Measurements from ENCODE around the gene CCDC106. TPM values are rescaled to one million over a fixed set of nuclear protein-coding genes. Genes with fewer than 3 reads are reported as not detected.

CCDC106 gene
- 10 to 100 TPM; 16.6 to 22.9 (median 20.2) TPM for total RNA-seq
- 10 to 100 TPM in 2 of 3 donors, 1 to 10 TPM in 1; 5.5 to 10.8 (median 10.0) TPM for polyA plus RNA-seq

- Histone ChIP-seq H3K9me3 (no peaks in the 10 kb centered on the region), H3K27me3 (no peaks in the 10 kb centered on the region), H3K4me3 (peak within 1 kb of the TSS; percentile 86 to 98 (median 90)), H3K4me1 (peaks cover 0 to 57% (median 49%) of the 10 kb centered on the region in 4 donors), H3K36me3 (peaks cover 0 to 25% (median 6%) of the 10 kb centered on the region in 4 donors), H3K27ac (peak within 1 kb of the TSS; percentile 89 to 94 (median 92))
- TF ChIP-seq POLR2A (IDR thresholded peaks at IDR 0.05) (no peak), POLR2AphosphoS5 (IDR thresholded peaks at IDR 0.05) (peak in 3 of 4 donors; percentile 14 to 65 (median 54))
- intact Hi-C loops (cut with DNase I) = no loop called here
- peak; percentile 88 for DNase-seq
- 1 to 2% methylated on average over 87 of the region's 87 CpGs for WGBS, 2 donors
These were observed at the start of gene CCDC106 for GRCh38 chr19:55647732-55648584. TSS of gene CCDC106 (plus strand) at chr19:55648212. CDS start at chr19:55649047, 835 bp downstream.

- TF ChIP-seq POLR2AphosphoS5 (IDR thresholded peaks at IDR 0.05) (peak in 1 of 4 donors; percentile 3), CTCF (IDR thresholded peaks at IDR 0.05) (no peak), POLR2A (IDR thresholded peaks at IDR 0.05) (no peak)
- peak; percentile 98 for DNase-seq
- 7% methylated on average over 26 of the region's 26 CpGs for WGBS, 2 donors
- Histone ChIP-seq H3K4me1 (peaks cover 0 to 14% (median 10%) of the 10 kb centered on the region in 4 donors), H3K36me3 (peaks cover 0 to 29% (median 4%) of the 10 kb centered on the region in 4 donors), H3K9me3 (no peaks in the 10 kb centered on the region), H3K4me3 (peak overlapping the region; percentile 69 to 86 (median 83)), H3K27me3 (no peaks in the 10 kb centered on the region), H3K27ac (peak overlapping the region; percentile 93 to 98 (median 98))
- intact Hi-C loops (cut with DNase I) = loop anchor here (1.0 kb wide), 1 partner anchor 55 kb away; no protein-coding TSS in a partner anchor
These were observed 49.1 kb upstream of the CCDC106 start for GRCh38 chr19:55598719-55599467.

GRCh38 chr19:55599468-55599841 is 48.6 kb upstream of the CCDC106 start, which contains the start of gene FIZ1:
TSS of gene FIZ1 (minus strand) at chr19:55599517. CDS start at chr19:55597865, 1,652 bp downstream.
- peaks cover 0 to 29% (median 4%) of the 10 kb centered on the region in 4 donors for H3K36me3 ChIP-seq
- H3K27ac ChIP-seq = peak within 1 kb of the TSS; percentile 93 to 98 (median 98)
- TF ChIP-seq POLR2AphosphoS5 (IDR thresholded peaks at IDR 0.05) (peak in 3 of 4 donors; percentile 2 to 49 (median 44)), POLR2A (IDR thresholded peaks at IDR 0.05) (no peak)
- peak; percentile 100 for DNase-seq
- H3K9me3 ChIP-seq = no peaks in the 10 kb centered on the region
- peaks cover 0 to 19% (median 16%) of the 10 kb centered on the region in 4 donors for H3K4me1 ChIP-seq
- no peaks in the 10 kb centered on the region for H3K27me3 ChIP-seq
- peak within 1 kb of the TSS; percentile 69 to 86 (median 83) for H3K4me3 ChIP-seq
- 0% methylated on average over 23 of the region's 23 CpGs for WGBS, 2 donors
- intact Hi-C loops (cut with DNase I) = loop anchor here (1.0 kb wide), 1 partner anchor 55 kb away; no protein-coding TSS in a partner anchor

- Histone ChIP-seq H3K9me3 (no peaks in the 10 kb centered on the region), H3K4me1 (peaks cover 0 to 25% (median 20%) of the 10 kb centered on the region in 4 donors), H3K4me3 (peak within 1 kb of the TSS; percentile 69 to 86 (median 83)), H3K27me3 (no peaks in the 10 kb centered on the region), H3K36me3 (peaks cover 0 to 26% (median 4%) of the 10 kb centered on the region in 4 donors), H3K27ac (peak within 1 kb of the TSS; percentile 93 to 98 (median 98))
- DNase-seq = peak; percentile 93
- TF ChIP-seq POLR2AphosphoS5 (IDR thresholded peaks at IDR 0.05) = peak in 2 of 4 donors; percentile 12 to 33
- no peak for TF ChIP-seq EP300 (IDR thresholded peaks at IDR 0.05)
- 0 to 1% methylated on average over 97 of the region's 97 CpGs for WGBS, 2 donors
- intact Hi-C loops (cut with DNase I) = loop anchor here (1.0 kb wide), 1 partner anchor 54 kb away; no protein-coding TSS in a partner anchor
These were observed 48.0 kb upstream of the CCDC106 start, which contains the start of gene ZNF524 for GRCh38 chr19:55599842-55600661. TSS of gene ZNF524 (plus strand) at chr19:55600288. CDS start at chr19:55602113, 1,825 bp downstream.

- no peaks in the 10 kb centered on the region for H3K9me3 ChIP-seq
- 3 to 5% methylated on average over 15 of the region's 15 CpGs for WGBS, 2 donors
- peaks cover 0 to 20% (median 4%) of the 10 kb centered on the region in 4 donors for H3K36me3 ChIP-seq
- H3K4me3 ChIP-seq = peak overlapping the region; percentile 69 to 86 (median 83)
- peak overlapping the region; percentile 93 to 98 (median 98) for H3K27ac ChIP-seq
- no peak for DNase-seq
- H3K4me1 ChIP-seq = peaks cover 0 to 27% (median 20%) of the 10 kb centered on the region in 4 donors
- no peaks in the 10 kb centered on the region for H3K27me3 ChIP-seq
- intact Hi-C loops (cut with DNase I) = no loop called here
- TF ChIP-seq EP300 (IDR thresholded peaks at IDR 0.05) (no peak), POLR2AphosphoS5 (IDR thresholded peaks at IDR 0.05) (no peak), POLR2A (IDR thresholded peaks at IDR 0.05) (no peak), CTCF (IDR thresholded peaks at IDR 0.05) (no peak)
These were observed 47.4 kb upstream of the CCDC106 start for GRCh38 chr19:55600662-55601028.
